NCI-H82 treated with DMSO at 0.1 percent for 48 hours (cell line): ENCODE measurements around the gene VDAC2.
"Not testable (repeated sequence)": the region's sequence is repeated elsewhere in the genome, so short reads cannot be mapped to it uniquely, and the experiment has no call there.

Source experiments
- DNase-seq: peaks from one replicate; lab custom pipeline; 2025; ENCODE audit not compliant: unreplicated experiment; lab: John Stamatoyannopoulos, UW

Gene VDAC2

GRCh38 chr10:75210282-75211006 is at the start of gene VDAC2:
Gene VDAC2 (plus strand): TSS chr10:75210796. CDS start chr10:75211159, 363 bp downstream.
- peak; percentile 65 for DNase-seq

GRCh38 chr10:75165684-75166622 is 44.6 kb upstream of the VDAC2 start:
- no peak for DNase-seq

- DNase-seq, result no peak
Observed at GRCh38 chr10:75166623-75166972, 44.0 kb upstream of the VDAC2 start.

- DNase-seq, result no peak
Observed at GRCh38 chr10:75168275-75168674, 42.3 kb upstream of the VDAC2 start.

- peak; percentile 24 for DNase-seq
Observed at GRCh38 chr10:75170215-75170614, 40.4 kb upstream of the VDAC2 start.

GRCh38 chr10:75175046-75175445 is 35.5 kb upstream of the VDAC2 start:
- DNase-seq, result no peak

- no peak for DNase-seq
Observed at GRCh38 chr10:75176046-75176445, 34.5 kb upstream of the VDAC2 start.

GRCh38 chr10:75176736-75177135 is 33.9 kb upstream of the VDAC2 start:
- no peak for DNase-seq

GRCh38 chr10:75179657-75180177 is 30.9 kb upstream of the VDAC2 start:
- DNase-seq, result no peak

GRCh38 chr10:75180592-75180991 is 30.0 kb upstream of the VDAC2 start:
- no peak for DNase-seq

- no peak for DNase-seq
Observed at GRCh38 chr10:75181073-75181472, 29.5 kb upstream of the VDAC2 start.

- DNase-seq, result no peak
Observed at GRCh38 chr10:75186310-75186709, 24.3 kb upstream of the VDAC2 start.

- no peak for DNase-seq
Observed at GRCh38 chr10:75187961-75188426, 22.6 kb upstream of the VDAC2 start.

- DNase-seq, result not testable (repeated sequence)
Observed at GRCh38 chr10:75188522-75188921, 22.1 kb upstream of the VDAC2 start.

- no peak for DNase-seq
Observed at GRCh38 chr10:75189266-75190096, 21.1 kb upstream of the VDAC2 start.

GRCh38 chr10:75191821-75192568 is 18.6 kb upstream of the VDAC2 start:
- DNase-seq, result no peak

- not testable (repeated sequence) for DNase-seq
Observed at GRCh38 chr10:75194625-75195024, 16.0 kb upstream of the VDAC2 start.

- no peak for DNase-seq
Observed at GRCh38 chr10:75195035-75195763, 15.4 kb upstream of the VDAC2 start.

GRCh38 chr10:75197066-75197465 is 13.5 kb upstream of the VDAC2 start:
- DNase-seq, result no peak

GRCh38 chr10:75197906-75198305 is 12.7 kb upstream of the VDAC2 start:
- no peak for DNase-seq
